GM12878 (cell line): ENCODE results near the gene GRN. TPM values are rescaled to one million over a fixed set of nuclear protein-coding genes. Genes with fewer than 3 reads are reported as not detected.
A peak's percentile ranks its signal among the peaks of the same experiment; 100 is the strongest.

Experiments
- BMI1 ChIP-seq: fragments of 450-650 bp; IDR thresholded peaks from 2 replicates; pipeline ENCODE4 v1.6.1; 2016; ENCODE audit warnings: mild to moderate bottlenecking, moderate library complexity, borderline replicate concordance
- CBFB ChIP-seq: IDR thresholded peaks from 2 replicates; pipeline ENCODE4 v1.6.1; 2016; ENCODE audit warnings: antibody characterized with exemption, low read depth
- CHD2 ChIP-seq: IDR thresholded peaks from 2 replicates; pipeline ENCODE4 v1.6.1; 2011; ENCODE audit warnings: low read depth, low read length, improper control_type of control experiment, borderline replicate concordance
- CREM ChIP-seq: IDR thresholded peaks from 2 replicates; pipeline ENCODE4 v1.6.1; 2014; ENCODE audit warnings: antibody characterized with exemption, low read depth
- EP300 ChIP-seq, 2 experiments: fragments of 150-350 bp in 1 of 2; IDR thresholded peaks; 2 replicates each; pipeline ENCODE4 v1.6.1; 2011 to 2012; ENCODE audit warnings: low read depth in 2 of 2, low read length in 2 of 2, borderline replicate concordance in 1 of 2, improper control_type of control experiment in 1 of 2, inconsistent platforms in 1 of 2; ENCODE audit not compliant: control insufficient read depth in 1 of 2
- ETV6 ChIP-seq, 2 experiments: fragments of 450-650 bp in 1 of 2; IDR thresholded peaks in 1 of 2; conservative IDR thresholded peaks in 1 of 2; 2 replicates each; pipeline ENCODE4 v1.6.1; 2014; ENCODE audit warnings: antibody characterized with exemption in 1 of 2, borderline replicate concordance in 1 of 2, low read depth in 1 of 2, mild to moderate bottlenecking in 1 of 2, moderate library complexity in 1 of 2
- FOXM1 ChIP-seq: IDR thresholded peaks from 2 replicates; pipeline ENCODE4 v1.6.1; 2012; ENCODE audit warnings: low read depth, mild to moderate bottlenecking, inconsistent platforms, low read length, moderate library complexity
- IRF4 ChIP-seq: IDR thresholded peaks from 2 replicates; pipeline ENCODE4 v1.6.1; 2011; ENCODE audit warnings: low read depth, low read length
- MEF2B ChIP-seq: fragments of 450-650 bp; IDR thresholded peaks from 2 replicates; pipeline ENCODE4 v1.6.1; 2018; ENCODE audit warnings: mild to moderate bottlenecking, moderate library complexity; ENCODE audit not compliant: partially characterized antibody, poor library complexity, severe bottlenecking
- MTA2 ChIP-seq: fragments of 450-650 bp; IDR thresholded peaks from 2 replicates; pipeline ENCODE4 v1.6.1; 2016; ENCODE audit warnings: low read depth, mild to moderate bottlenecking, moderate library complexity
- MTA3 ChIP-seq: IDR thresholded peaks from 2 replicates; pipeline ENCODE4 v1.6.1; 2012; ENCODE audit warnings: low read length, inconsistent platforms, borderline replicate concordance
- NFXL1 ChIP-seq: fragments of 450-650 bp; IDR thresholded peaks from 2 replicates; pipeline ENCODE4 v1.6.1; 2017; ENCODE audit warnings: antibody characterized with exemption, mild to moderate bottlenecking, borderline replicate concordance
- POLR2AphosphoS5 ChIP-seq: IDR thresholded peaks from 2 replicates; pipeline ENCODE4 v1.6.1; 2011; ENCODE audit warnings: mild to moderate bottlenecking, low read length, inconsistent platforms
- SRF ChIP-seq, 2 experiments: IDR thresholded peaks; 2 replicates each; pipeline ENCODE4 v1.6.1; 2011; ENCODE audit warnings: low read depth in 2 of 2, low read length in 2 of 2, mild to moderate bottlenecking in 1 of 2, moderate library complexity in 1 of 2
- TARDBP ChIP-seq: IDR thresholded peaks from 2 replicates; pipeline ENCODE4 v1.6.1; 2016; ENCODE audit warnings: borderline replicate concordance
- polyA plus RNA-seq, 11 experiments: library from polyadenylated mRNA; depleted of rRNA in 4 of 11; unstranded in 6 of 11; stranded (reverse) in 5 of 11; fragments of >200 nt; fragmentation: Nextera tagmentation in 4 of 11; fragmentation: Illumina TruSeq in 1 of 11; extraction: Ambion mirVana in 4 of 11; extraction: Trizol in 1 of 11; gene quantifications; 1 replicate in 1 of 11; 2 replicates in 10 of 11; pipeline versions ENCODE4 v1.2.1 to v1.2.3, GENCODE V29; 2011 to 2016; ENCODE audit warnings: inconsistent platforms in 2 of 11, missing spikeins in 2 of 11, low read depth in 1 of 11
- total RNA-seq, 4 experiments: library from RNA; depleted of rRNA in 3 of 4; stranded (reverse); fragments of >200 nt in 3 of 4; fragmentation: Illumina TruSeq in 1 of 4; extraction: Trizol in 1 of 4; gene quantifications; 2 replicates each; pipeline versions ENCODE4 v1.2.1 to v1.2.3, GENCODE V29; 2013 to 2021
- TF ChIP-seq, protein P1 (sequence below): fragments of 150-350 bp; IDR thresholded peaks from 2 replicates; pipeline ENCODE4 v1.6.1; 2014; ENCODE audit warnings: mild to moderate bottlenecking, low read depth, low read length
- TF ChIP-seq, protein P2 (sequence below): fragments of 450-650 bp; IDR thresholded peaks from 2 replicates; pipeline ENCODE4 v1.6.1; 2017; ENCODE audit warnings: mild to moderate bottlenecking
- TF ChIP-seq, protein P3 (sequence below): IDR thresholded peaks from 2 replicates; pipeline ENCODE4 v1.6.1; 2011; ENCODE audit warnings: borderline replicate concordance, low read depth, mild to moderate bottlenecking, moderate library complexity, mixed read lengths, low read length; ENCODE audit not compliant: insufficient read depth; ENCODE audit errors: extremely low read length
- TF ChIP-seq, protein P4 (sequence below): fragments of 450-650 bp; formaldehyde crosslinking; IDR thresholded peaks from 2 replicates; pipeline ENCODE4 v1.5.0; 2022; ENCODE audit warnings: mild to moderate bottlenecking, missing genetic modification characterization

The GRN gene
- total and polyA plus RNA-seq, 10 of the 15 experiments (the other 5 are each of a cell fraction or from before 2014, with no cell fraction given) = 22.3 to 389 (median 139) TPM

DNA sequence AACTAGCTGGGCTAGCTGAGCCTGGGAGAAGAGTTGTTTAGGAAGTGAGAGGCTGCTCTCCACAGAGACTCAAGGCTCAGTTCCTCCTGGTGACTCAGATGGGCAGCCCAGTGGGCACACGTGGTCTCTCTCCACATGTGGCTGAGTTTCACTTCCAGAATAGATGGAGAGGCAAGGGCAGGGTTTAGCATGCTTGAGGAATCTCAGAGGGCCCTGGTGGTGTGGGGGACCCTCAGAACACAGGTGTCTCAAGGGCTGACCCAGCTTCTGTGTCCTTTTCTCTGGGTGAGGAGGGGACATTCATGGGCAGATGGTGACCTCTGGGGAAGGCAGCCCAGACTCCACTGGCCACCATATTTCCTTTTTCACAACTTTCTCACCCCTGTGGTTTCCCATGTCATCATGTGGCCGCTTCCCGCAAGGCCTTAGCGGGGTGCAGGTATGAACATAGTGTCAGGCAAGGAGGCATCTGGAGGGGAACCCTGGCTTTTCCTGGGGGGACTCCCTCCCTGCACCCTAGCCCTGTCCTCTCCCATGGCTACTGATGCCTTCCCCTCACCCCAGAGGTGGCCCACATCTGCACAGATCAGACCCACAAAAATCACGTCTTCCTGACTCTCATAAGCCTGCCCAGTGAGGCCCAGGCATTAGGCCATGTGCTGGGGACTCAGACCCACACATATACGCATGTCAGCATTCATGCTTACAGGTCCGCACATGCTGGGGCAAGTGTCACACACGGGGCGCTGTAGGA lies 3.3 kb downstream of the GRN start (continued):
- peak in 1 of 2 experiments; percentile 68; a peak in 1 of 4 replicates for TF ChIP-seq SRF (IDR thresholded peaks at IDR 0.05; ENCODE audit: low read depth in 2 of 2, low read length in 2 of 2)
- TF ChIP-seq, protein P1, sequence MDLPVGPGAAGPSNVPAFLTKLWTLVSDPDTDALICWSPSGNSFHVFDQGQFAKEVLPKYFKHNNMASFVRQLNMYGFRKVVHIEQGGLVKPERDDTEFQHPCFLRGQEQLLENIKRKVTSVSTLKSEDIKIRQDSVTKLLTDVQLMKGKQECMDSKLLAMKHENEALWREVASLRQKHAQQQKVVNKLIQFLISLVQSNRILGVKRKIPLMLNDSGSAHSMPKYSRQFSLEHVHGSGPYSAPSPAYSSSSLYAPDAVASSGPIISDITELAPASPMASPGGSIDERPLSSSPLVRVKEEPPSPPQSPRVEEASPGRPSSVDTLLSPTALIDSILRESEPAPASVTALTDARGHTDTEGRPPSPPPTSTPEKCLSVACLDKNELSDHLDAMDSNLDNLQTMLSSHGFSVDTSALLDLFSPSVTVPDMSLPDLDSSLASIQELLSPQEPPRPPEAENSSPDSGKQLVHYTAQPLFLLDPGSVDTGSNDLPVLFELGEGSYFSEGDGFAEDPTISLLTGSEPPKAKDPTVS = no peak
- TF ChIP-seq FOXM1 = peak; percentile 79
- TF ChIP-seq CHD2 = peak; percentile 59; the same call in 1 of the 2 replicates
- peak in 1 of 2 experiments; percentile 98; a peak in 2 of 4 replicates for TF ChIP-seq ETV6 (conservative IDR thresholded peaks at IDR 0.05 in 1 of 2, IDR thresholded peaks at IDR 0.05 in 1 of 2; ENCODE audit: borderline replicate concordance in 1 of 2, low read depth in 1 of 2)
- TF ChIP-seq TARDBP = no peak
- TF ChIP-seq CBFB = peak; percentile 41; the same call in 1 of the 2 replicates
- TF ChIP-seq, protein P2, sequence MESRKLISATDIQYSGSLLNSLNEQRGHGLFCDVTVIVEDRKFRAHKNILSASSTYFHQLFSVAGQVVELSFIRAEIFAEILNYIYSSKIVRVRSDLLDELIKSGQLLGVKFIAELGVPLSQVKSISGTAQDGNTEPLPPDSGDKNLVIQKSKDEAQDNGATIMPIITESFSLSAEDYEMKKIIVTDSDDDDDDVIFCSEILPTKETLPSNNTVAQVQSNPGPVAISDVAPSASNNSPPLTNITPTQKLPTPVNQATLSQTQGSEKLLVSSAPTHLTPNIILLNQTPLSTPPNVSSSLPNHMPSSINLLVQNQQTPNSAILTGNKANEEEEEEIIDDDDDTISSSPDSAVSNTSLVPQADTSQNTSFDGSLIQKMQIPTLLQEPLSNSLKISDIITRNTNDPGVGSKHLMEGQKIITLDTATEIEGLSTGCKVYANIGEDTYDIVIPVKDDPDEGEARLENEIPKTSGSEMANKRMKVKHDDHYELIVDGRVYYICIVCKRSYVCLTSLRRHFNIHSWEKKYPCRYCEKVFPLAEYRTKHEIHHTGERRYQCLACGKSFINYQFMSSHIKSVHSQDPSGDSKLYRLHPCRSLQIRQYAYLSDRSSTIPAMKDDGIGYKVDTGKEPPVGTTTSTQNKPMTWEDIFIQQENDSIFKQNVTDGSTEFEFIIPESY = no peak
- peak; percentile 98 for TF ChIP-seq IRF4
- TF ChIP-seq EP300 (IDR thresholded peaks at IDR 0.05; ENCODE audit: borderline replicate concordance in 1 of 2, control insufficient read depth in 1 of 2, low read depth in 2 of 2, low read length in 2 of 2) = peak; percentile 53 to 94
- TF ChIP-seq BMI1 = peak; percentile 64; the same call in 1 of the 2 replicates
- no peak for TF ChIP-seq NFXL1
- TF ChIP-seq CREM = peak; percentile 62; the same call in 1 of the 2 replicates
- peak; percentile 93; the same call in 1 of the 2 replicates for TF ChIP-seq MTA3
- TF ChIP-seq POLR2AphosphoS5 = peak; percentile 36; the same call in 1 of the 2 replicates
- TF ChIP-seq, protein P3, sequence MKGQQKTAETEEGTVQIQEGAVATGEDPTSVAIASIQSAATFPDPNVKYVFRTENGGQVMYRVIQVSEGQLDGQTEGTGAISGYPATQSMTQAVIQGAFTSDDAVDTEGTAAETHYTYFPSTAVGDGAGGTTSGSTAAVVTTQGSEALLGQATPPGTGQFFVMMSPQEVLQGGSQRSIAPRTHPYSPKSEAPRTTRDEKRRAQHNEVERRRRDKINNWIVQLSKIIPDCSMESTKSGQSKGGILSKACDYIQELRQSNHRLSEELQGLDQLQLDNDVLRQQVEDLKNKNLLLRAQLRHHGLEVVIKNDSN = peak; percentile 81
- peak; percentile 75 for TF ChIP-seq MTA2
- TF ChIP-seq, protein P4, sequence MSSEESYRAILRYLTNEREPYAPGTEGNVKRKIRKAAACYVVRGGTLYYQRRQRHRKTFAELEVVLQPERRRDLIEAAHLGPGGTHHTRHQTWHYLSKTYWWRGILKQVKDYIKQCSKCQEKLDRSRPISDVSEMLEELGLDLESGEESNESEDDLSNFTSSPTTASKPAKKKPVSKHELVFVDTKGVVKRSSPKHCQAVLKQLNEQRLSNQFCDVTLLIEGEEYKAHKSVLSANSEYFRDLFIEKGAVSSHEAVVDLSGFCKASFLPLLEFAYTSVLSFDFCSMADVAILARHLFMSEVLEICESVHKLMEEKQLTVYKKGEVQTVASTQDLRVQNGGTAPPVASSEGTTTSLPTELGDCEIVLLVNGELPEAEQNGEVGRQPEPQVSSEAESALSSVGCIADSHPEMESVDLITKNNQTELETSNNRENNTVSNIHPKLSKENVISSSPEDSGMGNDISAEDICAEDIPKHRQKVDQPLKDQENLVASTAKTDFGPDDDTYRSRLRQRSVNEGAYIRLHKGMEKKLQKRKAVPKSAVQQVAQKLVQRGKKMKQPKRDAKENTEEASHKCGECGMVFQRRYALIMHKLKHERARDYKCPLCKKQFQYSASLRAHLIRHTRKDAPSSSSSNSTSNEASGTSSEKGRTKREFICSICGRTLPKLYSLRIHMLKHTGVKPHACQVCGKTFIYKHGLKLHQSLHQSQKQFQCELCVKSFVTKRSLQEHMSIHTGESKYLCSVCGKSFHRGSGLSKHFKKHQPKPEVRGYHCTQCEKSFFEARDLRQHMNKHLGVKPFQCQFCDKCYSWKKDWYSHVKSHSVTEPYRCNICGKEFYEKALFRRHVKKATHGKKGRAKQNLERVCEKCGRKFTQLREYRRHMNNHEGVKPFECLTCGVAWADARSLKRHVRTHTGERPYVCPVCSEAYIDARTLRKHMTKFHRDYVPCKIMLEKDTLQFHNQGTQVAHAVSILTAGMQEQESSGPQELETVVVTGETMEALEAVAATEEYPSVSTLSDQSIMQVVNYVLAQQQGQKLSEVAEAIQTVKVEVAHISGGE = no peak
- TF ChIP-seq MEF2B = peak; percentile 60
- TF ChIP-seq, all 136 proteins: peak for 61
